Upper lobe of right lung (tissue), 1 donor: ENCODE measurements around the gene BAZ2B. TPM values are rescaled to one million over a fixed set of nuclear protein-coding genes. Genes with fewer than 3 reads are reported as not detected.
"Not testable (repeated sequence)": the region's sequence is repeated elsewhere in the genome, so short reads cannot be mapped to it uniquely, and the experiment has no call there.

Experiments
- ATAC-seq: fragments of 200-7000 bp; cut with Tn5 transposase; one replicate; pipeline ENCODE4 v1.9.1; 2020; ENCODE audit warnings: mild to moderate bottlenecking, moderate library complexity
- DNase-seq: peaks from one replicate; pipeline ENCODE4 v3.0.0-alpha.2; 2020
- H3K27ac ChIP-seq: fragments of 200-600 bp; one replicate; pipeline ENCODE4 v1.8.0; 2022
- H3K27me3 ChIP-seq: fragments of 200-600 bp; one replicate; pipeline ENCODE4 v1.8.0; 2022; ENCODE audit warnings: mild to moderate bottlenecking
- H3K36me3 ChIP-seq: fragments of 200-600 bp; one replicate; pipeline ENCODE4 v1.8.0; 2022
- H3K4me1 ChIP-seq: fragments of 200-600 bp; one replicate; pipeline ENCODE4 v1.8.0; 2022
- H3K4me3 ChIP-seq: fragments of 200-600 bp; one replicate; pipeline ENCODE4 v1.8.0; 2022; ENCODE audit warnings: mild to moderate bottlenecking
- H3K9me3 ChIP-seq: fragments of 200-600 bp; one replicate; pipeline ENCODE4 v1.8.0; 2022
- intact Hi-C: fragments of 100-400 bp; cut with DNase I; formaldehyde crosslinking; loops from one replicate; pipeline ENCODE4 v1.11.0; 2022
- total RNA-seq: library from RNA; stranded (reverse); fragmentation: NEBNext Ultra II Directional; extraction: Animal tissue kit (Norgen Biotek cat#: 25700); gene quantifications from one replicate; pipeline ENCODE4 v1.2.1, GENCODE V29; 2021
- TF ChIP-seq, protein P1 (sequence below): fragments of 200-600 bp; IDR thresholded peaks from one replicate; pipeline ENCODE4 v1.8.0; 2022; ENCODE audit warnings: antibody characterized with exemption
- donor health status: DM: no; HTN: yes; CAD: no; lungs with severe emphysema.

BAZ2B gene
- total RNA-seq, 1 donor from 2014 or later, result 91.9 TPM

- H3K9me3 ChIP-seq, result no peaks in the 10 kb centered on the region
- no peaks in the 10 kb centered on the region for H3K4me1 ChIP-seq
- peaks cover 16% of the 10 kb centered on the region for H3K36me3 ChIP-seq
- DNase-seq (no peak), ATAC-seq (no peak)
- TF ChIP-seq, protein P1, sequence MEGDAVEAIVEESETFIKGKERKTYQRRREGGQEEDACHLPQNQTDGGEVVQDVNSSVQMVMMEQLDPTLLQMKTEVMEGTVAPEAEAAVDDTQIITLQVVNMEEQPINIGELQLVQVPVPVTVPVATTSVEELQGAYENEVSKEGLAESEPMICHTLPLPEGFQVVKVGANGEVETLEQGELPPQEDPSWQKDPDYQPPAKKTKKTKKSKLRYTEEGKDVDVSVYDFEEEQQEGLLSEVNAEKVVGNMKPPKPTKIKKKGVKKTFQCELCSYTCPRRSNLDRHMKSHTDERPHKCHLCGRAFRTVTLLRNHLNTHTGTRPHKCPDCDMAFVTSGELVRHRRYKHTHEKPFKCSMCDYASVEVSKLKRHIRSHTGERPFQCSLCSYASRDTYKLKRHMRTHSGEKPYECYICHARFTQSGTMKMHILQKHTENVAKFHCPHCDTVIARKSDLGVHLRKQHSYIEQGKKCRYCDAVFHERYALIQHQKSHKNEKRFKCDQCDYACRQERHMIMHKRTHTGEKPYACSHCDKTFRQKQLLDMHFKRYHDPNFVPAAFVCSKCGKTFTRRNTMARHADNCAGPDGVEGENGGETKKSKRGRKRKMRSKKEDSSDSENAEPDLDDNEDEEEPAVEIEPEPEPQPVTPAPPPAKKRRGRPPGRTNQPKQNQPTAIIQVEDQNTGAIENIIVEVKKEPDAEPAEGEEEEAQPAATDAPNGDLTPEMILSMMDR, result no peak
- H3K27me3 ChIP-seq, result no peaks in the 10 kb centered on the region
- intact Hi-C loops, result no loop called here
- H3K27ac ChIP-seq, result no peak overlapping the region
- no peak overlapping the region for H3K4me3 ChIP-seq
These were observed 213.6 kb downstream of the BAZ2B start for GRCh38 chr2:159402790-159403189.

DNA sequence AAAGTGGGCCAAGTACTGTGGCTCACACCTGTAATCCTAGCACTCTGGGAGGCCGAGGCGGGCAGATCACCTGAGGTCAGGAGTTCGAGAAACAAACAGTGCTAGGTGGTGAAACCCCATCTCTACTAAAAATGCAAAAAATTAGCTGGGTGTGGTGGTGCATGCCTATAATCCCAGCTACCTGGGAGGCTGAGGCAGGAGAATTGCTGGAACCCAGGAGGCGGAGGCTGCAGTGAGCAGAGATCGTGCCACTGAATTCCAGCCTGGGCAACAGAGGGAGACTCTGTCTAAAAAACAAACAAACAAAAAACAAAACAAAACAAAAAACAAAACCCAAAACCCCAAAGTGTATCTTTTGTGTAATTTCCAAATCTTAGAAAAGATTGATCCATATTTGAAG lies 214.2 kb downstream of the BAZ2B start:
- ATAC-seq, H3K4me3 ChIP-seq, H3K9me3 ChIP-seq, H3K27me3 ChIP-seq, DNase-seq, H3K27ac ChIP-seq, intact Hi-C loops, H3K4me1 ChIP-seq: not testable (repeated sequence)
- H3K36me3 ChIP-seq, result peaks cover 16% of the 10 kb centered on the region

DNA sequence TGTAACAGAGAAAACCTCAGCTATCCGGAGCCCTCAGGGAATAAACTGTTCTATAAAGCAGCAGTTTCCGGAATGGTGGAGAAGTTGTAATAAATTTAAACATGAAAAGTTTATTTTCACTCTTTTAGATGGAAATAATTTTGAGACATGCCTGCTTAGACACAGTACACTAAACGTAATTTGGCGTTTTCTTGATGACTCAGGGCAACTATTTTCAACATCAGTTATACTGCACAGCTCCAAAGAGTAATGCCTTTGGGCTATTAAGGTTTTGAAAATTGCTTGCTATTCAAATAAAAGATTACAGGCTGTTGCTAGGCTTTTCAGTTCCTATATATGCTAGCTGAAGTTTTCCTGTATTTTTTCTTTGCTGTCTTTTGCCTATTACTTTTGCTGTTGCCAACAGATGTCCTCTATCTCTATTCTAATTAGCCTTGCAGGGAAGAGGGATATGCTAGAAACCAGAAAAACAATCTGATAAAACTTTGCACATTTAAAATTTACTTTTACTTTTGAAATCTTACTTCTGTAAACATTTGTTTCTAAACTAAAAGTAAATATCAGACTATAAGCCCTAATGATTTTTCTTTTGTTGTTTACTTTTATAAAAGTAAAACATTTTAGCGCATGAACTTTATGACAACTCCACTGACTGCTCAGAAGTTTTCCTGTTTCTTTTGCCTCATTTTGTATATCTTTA lies 216.5 kb downstream of the BAZ2B start:
- no peak for DNase-seq
- intact Hi-C loops, result no loop called here

DNA sequence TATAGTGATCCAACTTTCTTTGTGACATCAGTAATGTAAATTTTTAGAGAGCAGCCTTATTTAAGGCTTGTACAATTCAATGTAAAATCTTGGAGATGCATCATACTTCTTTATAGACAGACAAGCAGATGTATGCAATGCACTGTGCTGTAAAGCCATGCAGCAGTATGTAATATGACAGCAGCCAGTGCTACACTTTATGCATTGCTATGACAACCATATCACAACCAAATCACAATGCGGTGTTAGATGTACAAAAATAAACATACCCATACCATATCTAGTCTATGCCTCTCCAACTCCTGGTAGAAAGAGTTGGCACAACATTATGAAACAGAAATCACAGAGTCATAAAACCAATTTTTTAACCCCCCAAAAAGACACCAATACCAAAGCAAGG lies 219.5 kb downstream of the BAZ2B start:
- H3K36me3 ChIP-seq, result peaks cover 43% of the 10 kb centered on the region
- no peaks in the 10 kb centered on the region for H3K9me3 ChIP-seq
- no peak overlapping the region for H3K27ac ChIP-seq
- ATAC-seq, result no peak
- no peaks in the 10 kb centered on the region for H3K4me1 ChIP-seq
- no peak overlapping the region for H3K4me3 ChIP-seq
- no peaks in the 10 kb centered on the region for H3K27me3 ChIP-seq
- DNase-seq, result no peak
- TF ChIP-seq, protein P1, result no peak
- intact Hi-C loops, result no loop called here

More for the DNA sequence above, 216.5 kb downstream of the BAZ2B start:
- TF ChIP-seq, protein P1, result no peak
- Histone ChIP-seq H3K27me3 (no peaks in the 10 kb centered on the region), H3K36me3 (peaks cover 26% of the 10 kb centered on the region), H3K9me3 (no peaks in the 10 kb centered on the region), H3K27ac (no peak overlapping the region), H3K4me1 (no peaks in the 10 kb centered on the region), H3K4me3 (no peak overlapping the region)
- no peak for ATAC-seq

GRCh38 chr2:159382447-159383028 lies 233.8 kb downstream of the BAZ2B start:
- Histone ChIP-seq H3K4me1 (no peaks in the 10 kb centered on the region), H3K27me3 (no peaks in the 10 kb centered on the region), H3K9me3 (no peaks in the 10 kb centered on the region), H3K27ac (no peak overlapping the region), H3K4me3 (no peak overlapping the region), H3K36me3 (peaks cover 57% of the 10 kb centered on the region)
- DNase-seq, result no peak
- ATAC-seq, result no peak
- intact Hi-C loops, result no loop called here
- TF ChIP-seq, protein P1, result no peak

GRCh38 chr2:159381574-159381973 lies 234.8 kb downstream of the BAZ2B start:
- Histone ChIP-seq H3K36me3 (peaks cover 54% of the 10 kb centered on the region), H3K4me1 (no peaks in the 10 kb centered on the region), H3K27ac (no peak overlapping the region), H3K9me3 (no peaks in the 10 kb centered on the region), H3K4me3 (no peak overlapping the region), H3K27me3 (no peaks in the 10 kb centered on the region)
- no peak for ATAC-seq
- intact Hi-C loops, result no loop called here
- DNase-seq, result no peak
- TF ChIP-seq, protein P1, result no peak
